Epithelial cell of esophagus (primary cell): Measurements from ENCODE around the gene GTF2F2.
"Not testable (repeated sequence)": the region's sequence is repeated elsewhere in the genome, so short reads cannot be mapped to it uniquely, and the experiment has no call there.

Experiments
- DNase-seq: peaks from one replicate; pipeline ENCODE4 v3.0.0; 2010; ENCODE audit warnings: low read depth
- H3K4me3 ChIP-seq: 2 replicates; pipeline ENCODE4 v1.5.1; 2011; ENCODE audit warnings: mild to moderate bottlenecking, low read length, control low read depth
- TF ChIP-seq, protein P1 (sequence below): IDR thresholded peaks from 2 replicates; pipeline ENCODE4 v1.5.1; 2011; ENCODE audit warnings: low read depth, mild to moderate bottlenecking, low read length, control low read depth, inconsistent platforms; ENCODE audit not compliant: insufficient read depth; ENCODE audit errors: missing control alignments

Gene GTF2F2

DNA sequence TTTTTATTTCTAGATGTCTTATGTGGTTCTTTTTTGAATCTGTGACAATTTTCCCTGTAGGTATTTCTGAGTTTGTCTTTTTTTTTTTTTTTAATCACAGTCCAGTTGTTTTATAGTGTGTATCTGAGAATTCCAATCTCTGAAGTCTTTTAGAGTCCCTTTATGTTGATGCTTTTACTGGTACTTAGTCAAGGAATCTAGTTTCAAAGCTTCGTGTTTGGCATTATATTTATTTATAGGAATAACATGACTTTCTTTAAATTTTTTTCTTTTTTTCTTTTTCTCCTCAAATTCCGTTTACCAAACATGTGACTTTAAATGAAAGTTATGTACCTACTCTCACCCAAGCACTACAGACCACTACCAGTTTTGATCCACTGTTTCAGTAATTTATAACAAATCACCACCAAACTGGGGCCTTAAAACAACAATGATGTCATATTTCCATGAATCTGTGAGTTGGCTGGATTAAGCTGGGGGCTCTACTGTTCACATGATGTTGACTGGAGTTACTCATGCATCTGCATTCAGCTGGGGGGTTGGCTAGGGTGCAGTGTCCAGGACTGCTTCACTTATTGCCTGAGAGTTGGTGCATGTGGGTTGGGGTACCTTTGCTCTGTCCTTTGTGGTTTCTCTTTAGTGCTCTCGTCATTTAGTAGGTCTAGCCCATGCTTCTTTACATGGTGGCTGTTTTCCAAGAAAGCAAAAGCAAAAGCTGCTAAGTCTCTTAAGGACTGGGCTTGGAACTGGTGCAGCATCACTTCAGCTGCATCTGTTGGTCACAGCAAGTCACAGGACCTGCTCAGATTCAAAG lies 58.2 kb downstream of the GTF2F2 start:
- peak; percentile 50 for DNase-seq
- no peak overlapping the region for H3K4me3 ChIP-seq
- TF ChIP-seq, protein P1, sequence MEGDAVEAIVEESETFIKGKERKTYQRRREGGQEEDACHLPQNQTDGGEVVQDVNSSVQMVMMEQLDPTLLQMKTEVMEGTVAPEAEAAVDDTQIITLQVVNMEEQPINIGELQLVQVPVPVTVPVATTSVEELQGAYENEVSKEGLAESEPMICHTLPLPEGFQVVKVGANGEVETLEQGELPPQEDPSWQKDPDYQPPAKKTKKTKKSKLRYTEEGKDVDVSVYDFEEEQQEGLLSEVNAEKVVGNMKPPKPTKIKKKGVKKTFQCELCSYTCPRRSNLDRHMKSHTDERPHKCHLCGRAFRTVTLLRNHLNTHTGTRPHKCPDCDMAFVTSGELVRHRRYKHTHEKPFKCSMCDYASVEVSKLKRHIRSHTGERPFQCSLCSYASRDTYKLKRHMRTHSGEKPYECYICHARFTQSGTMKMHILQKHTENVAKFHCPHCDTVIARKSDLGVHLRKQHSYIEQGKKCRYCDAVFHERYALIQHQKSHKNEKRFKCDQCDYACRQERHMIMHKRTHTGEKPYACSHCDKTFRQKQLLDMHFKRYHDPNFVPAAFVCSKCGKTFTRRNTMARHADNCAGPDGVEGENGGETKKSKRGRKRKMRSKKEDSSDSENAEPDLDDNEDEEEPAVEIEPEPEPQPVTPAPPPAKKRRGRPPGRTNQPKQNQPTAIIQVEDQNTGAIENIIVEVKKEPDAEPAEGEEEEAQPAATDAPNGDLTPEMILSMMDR = no peak

DNA sequence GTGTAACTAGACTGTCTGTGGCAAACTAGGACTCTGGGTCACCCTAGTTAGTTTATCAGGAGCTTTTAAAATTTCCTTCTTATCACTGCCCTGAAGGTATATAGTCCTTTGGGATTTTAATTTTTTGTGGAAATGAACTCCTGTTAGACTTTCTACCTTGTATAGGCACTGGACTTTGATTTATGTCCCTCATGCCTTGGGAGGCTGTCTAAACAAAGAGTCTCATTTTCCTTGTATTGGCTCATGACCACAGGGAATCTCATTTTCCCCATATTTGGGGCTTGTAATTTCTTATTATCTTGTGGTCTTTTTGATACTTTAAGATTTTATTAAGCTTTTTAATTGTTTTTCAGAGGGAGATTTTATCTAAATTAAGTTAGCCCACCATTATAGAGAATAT lies 59.1 kb downstream of the GTF2F2 start:
- TF ChIP-seq, protein P1 = no peak
- no peak for DNase-seq
- H3K4me3 ChIP-seq = no peak overlapping the region

DNA sequence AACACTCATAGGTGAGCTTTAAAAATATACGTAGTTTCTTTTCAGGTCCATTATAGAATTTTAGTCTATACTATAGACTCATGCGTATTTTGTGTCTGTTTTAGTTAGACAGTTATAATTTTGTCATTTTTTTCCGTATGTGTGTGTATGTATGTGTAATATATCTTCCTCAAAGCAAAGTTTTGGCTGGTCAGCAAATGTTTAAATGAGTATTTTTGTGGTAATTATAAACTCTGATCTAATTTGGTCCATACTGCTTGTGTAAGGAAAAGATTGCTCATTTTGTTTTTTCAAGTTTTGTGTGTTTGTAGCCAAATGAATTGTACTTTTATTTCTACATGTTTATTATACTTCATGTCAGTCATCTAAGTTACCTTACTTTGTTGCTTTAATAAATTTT lies 60.0 kb downstream of the GTF2F2 start:
- TF ChIP-seq, protein P1 = no peak
- DNase-seq = no peak
- no peak overlapping the region for H3K4me3 ChIP-seq

DNA sequence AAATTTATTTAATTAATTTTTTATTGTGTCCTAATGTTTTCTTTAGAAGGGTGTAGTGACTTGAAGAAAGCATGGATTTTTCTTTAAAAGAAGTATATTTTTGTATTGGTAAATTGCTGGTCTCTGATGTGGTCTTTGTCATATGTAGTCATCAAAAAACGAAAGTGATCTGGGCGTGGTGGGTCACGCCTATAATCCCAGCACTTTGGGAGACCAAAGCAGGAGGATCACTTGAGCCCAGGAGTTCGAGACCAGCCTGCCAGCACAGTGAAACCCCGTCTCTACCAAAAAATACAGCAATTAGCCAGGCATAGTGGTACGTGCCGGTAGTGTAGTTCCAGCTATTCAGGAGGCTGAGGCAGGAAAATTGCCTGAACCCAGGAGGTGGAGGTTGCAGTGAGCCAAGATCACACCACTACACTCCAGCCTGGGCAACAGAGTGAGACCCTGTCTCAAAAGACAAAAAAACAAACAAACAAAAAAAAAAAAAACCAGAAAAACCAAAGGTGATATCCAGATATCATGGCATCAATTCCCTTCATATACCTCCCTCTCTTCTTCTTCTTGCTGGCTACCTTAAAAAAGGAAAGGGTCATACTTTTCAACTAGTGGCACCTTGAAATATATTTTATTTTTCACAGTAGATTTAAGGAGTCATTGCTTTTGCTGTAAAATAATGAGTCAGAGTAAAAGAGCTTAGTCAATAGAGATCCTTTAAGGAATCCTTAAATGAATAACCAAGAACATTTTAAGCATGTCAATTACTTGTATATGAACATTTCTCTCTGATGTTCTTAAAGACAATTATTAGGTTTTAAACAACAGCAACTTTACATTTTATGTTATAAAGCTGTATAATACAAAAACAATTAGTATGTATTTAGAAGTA lies 60.6 kb downstream of the GTF2F2 start:
- no peak overlapping the region for H3K4me3 ChIP-seq
- DNase-seq = peak; percentile 30
- TF ChIP-seq, protein P1 = no peak

DNA sequence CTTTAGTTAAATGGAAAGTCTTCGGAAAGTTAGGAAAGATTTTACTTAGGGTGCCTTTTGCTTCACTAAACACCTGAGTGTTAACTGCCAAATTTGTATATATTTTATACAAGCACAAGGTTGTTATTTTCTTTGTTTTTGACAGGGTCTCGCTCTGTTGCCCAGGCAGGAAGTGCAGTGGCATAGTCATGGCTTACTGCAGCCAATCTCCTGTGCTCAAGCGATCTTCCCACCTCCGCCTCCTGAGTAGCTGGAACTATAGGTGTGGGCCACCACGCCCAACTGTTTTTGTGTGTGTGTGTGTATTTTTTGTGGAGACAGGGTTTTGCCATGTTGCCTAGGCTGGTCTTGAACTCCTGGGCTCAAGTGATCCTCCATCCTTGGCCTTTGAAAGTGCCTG lies 64.4 kb downstream of the GTF2F2 start:
- DNase-seq = no peak
- TF ChIP-seq, protein P1 = no peak
- H3K4me3 ChIP-seq = no peak overlapping the region

DNA sequence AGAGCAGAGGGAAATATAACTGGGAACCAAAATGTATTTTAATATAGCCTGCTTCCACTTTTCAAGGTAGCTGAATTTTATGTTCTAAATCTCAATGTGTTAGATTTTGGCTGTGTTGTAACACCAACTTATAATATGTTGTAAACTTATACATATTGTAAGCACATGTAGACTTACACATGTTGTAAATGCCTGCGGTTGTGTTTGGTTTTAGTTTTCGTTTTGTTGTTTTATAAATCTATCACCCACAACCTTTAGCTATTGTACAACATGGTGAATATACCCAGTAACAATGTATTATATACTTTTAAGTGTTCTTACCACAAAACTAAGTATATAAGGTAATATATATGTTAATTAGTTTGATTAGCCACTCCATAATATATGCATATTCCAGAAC lies 65.0 kb downstream of the GTF2F2 start:
- TF ChIP-seq, protein P1 = no peak
- no peak overlapping the region for H3K4me3 ChIP-seq
- no peak for DNase-seq

DNA sequence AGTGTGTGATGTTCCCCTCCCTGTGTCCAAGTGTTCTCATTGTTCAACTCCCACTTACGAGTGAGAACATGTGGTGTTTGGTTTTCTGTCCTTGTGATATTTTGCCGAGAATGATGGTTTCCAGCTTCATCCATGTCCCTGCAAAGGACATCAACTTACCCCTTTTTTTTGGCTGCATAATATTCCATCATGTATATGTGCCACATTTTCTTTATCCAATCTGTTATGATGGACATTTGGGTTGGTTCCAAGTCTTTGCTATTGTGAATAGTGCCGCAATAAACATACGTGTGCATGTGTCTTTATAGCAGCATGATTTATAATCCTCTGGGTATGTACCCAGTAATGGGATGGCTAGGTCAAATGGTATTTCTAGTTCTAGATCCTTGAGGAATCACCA lies 68.8 kb downstream of the GTF2F2 start:
- H3K4me3 ChIP-seq, DNase-seq: not testable (repeated sequence)

DNA sequence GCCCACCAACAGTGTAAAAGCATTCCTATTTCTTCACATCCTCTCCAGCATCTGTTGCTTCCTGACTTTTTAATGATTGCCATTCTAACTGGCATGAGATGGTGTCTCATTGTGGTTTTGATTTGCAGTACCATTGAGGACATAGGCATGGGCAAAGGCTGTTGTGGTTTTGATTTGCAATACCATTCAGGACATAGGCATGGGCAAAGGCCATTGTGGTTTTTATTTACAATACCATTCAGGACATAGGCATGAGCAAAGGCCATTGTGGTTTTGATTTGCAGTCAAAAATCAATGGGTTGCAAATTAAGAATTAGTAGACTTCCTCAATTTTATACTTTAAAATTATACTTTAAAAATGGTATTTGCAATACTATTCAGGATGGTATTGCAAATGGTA lies 69.2 kb downstream of the GTF2F2 start:
- peak; percentile 61 for DNase-seq
- not testable (repeated sequence) for H3K4me3 ChIP-seq
